OCI-LY7 (cell line): ENCODE results near the gene DUS1L.

Experiments
- CTCF ChIP-seq: fragments of 200-600 bp; sonication (generic); conservative IDR thresholded peaks from 2 replicates; pipeline ENCODE4 v1.5.1; 2014; ENCODE audit warnings: mild to moderate bottlenecking, antibody characterized with exemption, low read length, moderate library complexity, mixed read lengths
- EZH2phosphoT487 ChIP-seq: fragments of 200-600 bp; sonication (generic); IDR thresholded peaks from 2 replicates; pipeline ENCODE4 v1.6.1; 2018; ENCODE audit warnings: low read depth, borderline replicate concordance, mild to moderate bottlenecking, mixed run types, antibody characterized with exemption, low read length, moderate library complexity, mixed read lengths

- TF ChIP-seq CTCF (no peak), EZH2phosphoT487 (no peak)
These were observed 24.3 kb downstream of the DUS1L start for GRCh38 chr17:82041144-82041814.
